SH-SY5Y (cell line): ENCODE measurements around the gene POU4F1.

ENCODE experiments used
- GATA2 ChIP-seq: IDR thresholded peaks from 2 replicates; pipeline ENCODE4 v1.6.1; 2011; ENCODE audit warnings: mild to moderate bottlenecking, low read depth, low read length
- GATA3 ChIP-seq: IDR thresholded peaks from 2 replicates; pipeline ENCODE4 v1.6.1; 2011; ENCODE audit warnings: low read depth, mild to moderate bottlenecking, low read length, moderate library complexity

- TF ChIP-seq GATA2 (no peak), GATA3 (no peak)
These were observed 4.3 kb upstream of the POU4F1 start for GRCh38 chr13:78607409-78608251.
